GM21786 (cell line): ENCODE measurements around the gene TMEM94.
"Not testable (repeated sequence)": the region's sequence is repeated elsewhere in the genome, so short reads cannot be mapped to it uniquely, and the experiment has no call there.

Experiments used
- ATAC-seq: cut with Tn5 transposase; IDR thresholded peaks from one replicate; pipeline ENCODE4 v1.9.1; 2021; ENCODE audit not compliant: unreplicated experiment

Gene TMEM94

DNA sequence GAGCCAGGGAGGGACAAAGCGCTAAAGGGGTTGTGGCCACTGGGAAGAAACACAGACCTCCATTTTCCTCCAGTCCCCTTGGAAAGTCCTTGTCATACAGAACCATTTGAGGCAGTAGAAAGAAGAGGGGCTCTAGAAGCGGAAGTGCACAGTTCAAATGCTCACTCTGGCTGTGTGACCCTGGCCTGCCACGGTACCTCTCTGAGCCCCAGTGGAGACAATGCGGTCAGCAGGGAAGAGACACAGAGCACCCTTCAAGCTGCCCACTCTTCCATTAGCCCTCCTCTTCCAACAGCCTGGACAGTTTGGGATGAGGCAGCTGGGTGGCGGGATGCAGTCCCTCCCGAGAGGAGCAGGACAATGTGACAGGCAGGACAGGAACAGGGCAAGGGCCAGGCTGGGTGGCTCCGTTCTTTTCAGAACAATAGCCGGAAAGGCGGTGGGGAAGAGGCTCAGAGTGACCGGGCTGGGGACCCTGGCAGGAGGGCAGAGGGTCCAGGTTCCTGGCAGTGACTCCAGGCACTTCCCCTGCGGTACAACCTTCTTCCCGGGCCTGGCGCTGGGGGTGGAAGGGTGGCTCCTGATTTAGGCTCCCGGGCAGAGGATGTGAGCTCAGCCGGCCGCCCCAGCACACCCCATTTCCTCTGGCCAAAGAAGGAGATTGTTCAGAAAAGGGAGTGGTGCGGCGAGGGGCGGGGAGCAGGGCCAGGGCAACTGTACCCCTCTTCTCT, 53.3 kb downstream of the TMEM94 start:
- ATAC-seq: no peak

DNA sequence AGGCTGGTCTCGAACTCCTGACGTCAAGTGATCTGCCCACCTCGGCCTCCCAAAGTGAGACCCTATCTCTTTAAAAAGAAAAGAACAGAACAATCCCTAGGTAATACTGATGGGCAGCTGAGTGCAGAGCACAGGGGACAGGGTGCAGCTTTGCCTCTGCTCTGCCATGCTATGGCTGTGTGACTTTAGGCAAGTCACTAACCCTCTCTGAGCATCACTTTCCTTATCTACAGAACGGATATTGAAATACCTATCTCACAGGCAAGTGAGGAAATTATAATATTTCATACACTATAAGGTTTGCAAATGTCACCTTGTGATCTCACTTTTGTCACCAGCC, 54.8 kb downstream of the TMEM94 start:
- ATAC-seq: no peak

DNA sequence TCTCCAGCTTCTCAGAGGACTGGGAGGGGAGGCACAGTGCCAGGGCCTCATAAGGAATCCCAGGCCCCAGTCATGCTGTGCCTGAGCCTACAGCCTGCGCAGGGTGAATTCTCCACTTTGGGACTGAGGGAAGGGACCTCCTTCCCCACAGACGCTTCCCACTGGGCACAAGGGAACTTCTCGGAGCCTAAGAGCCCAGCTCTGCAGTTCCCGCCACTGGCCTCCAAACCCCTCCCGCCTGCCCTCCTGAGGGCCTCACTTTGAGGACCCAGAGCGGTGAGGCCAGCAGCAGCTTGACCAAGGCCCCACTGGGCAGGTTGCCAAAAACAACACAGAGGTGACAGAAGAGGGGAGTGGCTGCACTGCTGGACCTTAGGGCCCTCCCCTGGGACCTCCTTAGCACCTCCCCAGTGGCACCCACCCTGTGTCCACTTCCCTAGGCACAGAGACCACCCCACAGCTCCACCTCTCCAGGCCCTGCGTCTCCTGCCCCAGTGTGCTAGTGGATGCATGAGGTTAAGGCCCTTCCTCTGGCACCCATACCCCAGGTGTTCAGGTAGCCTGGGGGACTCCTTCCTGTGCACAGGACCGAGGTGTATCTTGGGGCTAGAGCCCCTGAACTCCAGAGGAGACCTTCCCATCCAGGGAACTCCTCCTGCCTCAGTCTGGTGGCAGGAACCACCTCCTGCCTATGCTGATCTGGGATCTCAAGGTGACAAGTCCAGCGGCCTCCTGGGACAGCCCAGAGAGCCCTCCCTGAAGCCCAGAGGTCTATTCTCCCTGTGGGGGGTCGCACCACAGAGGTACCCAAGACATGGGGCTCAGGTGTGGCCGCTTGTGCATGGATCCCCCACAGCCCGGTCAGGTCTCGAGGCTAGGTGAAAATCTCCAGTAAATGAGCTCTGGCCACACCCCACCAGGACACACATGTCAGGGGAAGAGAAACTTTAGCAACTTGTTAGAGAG, 55.5 kb downstream of the TMEM94 start:
- ATAC-seq: no peak

DNA sequence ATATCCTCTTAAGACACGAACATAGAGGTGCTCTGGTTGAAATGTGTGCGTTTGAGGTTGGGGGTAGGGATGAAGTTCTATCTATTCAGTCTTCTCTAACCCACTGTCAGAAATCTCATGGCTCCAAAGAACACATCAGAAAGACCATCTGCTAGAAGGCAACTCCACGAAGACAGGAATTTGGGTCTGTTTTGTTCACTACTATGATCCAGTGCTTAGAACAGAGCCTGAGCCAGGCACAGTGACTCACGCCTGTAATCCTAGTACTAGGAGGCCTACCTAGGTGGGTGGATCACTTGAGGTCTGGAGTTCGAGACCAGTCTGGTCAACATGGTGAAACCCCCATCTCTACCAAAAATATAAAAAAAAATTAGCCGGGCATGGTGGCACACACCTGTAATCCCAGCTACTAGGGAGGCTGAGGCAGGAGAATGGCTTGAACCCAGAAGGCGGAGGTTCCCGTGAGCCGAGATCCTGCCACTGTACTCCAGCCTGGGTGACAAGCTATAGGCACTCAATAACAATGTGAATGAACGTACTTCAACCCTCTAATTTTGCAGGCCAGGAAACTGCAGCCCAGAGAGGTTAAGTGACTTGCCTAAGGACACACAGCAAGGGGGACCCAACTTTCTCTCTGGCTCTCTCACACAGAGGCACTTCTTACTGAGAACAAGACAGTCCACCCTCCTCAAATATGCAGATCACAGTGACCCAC, 56.6 kb downstream of the TMEM94 start:
- ATAC-seq: no peak

DNA sequence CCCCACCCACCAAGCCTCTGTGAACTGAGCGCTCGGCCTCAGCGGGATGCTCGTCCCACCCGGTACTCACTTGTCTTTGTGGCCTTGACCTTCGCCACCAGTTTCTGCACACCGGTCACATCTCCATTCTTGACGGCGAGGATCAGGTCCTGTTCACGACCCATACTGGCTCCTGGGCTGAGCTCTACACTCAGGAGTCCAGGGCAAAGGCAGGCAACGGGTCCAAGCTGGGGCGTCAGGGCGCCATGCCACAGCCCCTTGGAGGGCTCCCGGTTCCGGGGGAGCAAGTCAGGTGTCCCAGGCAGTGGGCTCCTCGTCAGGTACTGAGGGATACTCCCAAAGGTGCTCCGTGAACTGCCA, 57.2 kb downstream of the TMEM94 start:
- ATAC-seq: no peak

DNA sequence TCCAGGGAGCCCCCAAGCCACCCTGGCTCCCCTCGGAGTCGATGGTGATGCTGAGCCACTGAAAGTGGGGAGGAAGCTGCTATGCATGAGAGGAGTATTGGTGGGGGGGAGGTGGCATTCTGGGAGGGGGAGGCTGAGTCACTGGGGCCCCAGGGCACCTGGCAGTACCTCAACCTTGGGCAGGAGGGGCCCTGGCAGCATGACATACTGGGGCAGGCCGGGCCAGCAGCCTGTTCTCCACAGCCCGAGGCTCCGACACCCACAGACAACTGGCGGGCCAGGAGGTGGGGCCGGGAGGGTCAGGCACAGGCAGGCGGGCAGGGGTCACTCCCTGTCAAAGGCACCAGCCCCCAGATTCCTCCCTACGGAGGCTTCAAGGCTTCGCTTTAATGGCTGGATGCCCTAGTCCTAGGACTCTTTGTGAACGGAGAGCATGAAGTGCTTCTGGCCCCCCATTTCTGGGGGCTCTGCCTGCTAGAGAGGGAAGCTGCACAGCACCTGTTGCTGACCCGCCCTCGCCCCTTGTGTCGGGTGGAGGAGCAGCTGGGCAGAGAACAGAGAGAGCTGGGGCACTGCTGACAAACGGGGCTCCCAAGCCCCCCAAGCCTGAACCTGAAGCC, 58.0 kb downstream of the TMEM94 start:
- no peak for ATAC-seq

DNA sequence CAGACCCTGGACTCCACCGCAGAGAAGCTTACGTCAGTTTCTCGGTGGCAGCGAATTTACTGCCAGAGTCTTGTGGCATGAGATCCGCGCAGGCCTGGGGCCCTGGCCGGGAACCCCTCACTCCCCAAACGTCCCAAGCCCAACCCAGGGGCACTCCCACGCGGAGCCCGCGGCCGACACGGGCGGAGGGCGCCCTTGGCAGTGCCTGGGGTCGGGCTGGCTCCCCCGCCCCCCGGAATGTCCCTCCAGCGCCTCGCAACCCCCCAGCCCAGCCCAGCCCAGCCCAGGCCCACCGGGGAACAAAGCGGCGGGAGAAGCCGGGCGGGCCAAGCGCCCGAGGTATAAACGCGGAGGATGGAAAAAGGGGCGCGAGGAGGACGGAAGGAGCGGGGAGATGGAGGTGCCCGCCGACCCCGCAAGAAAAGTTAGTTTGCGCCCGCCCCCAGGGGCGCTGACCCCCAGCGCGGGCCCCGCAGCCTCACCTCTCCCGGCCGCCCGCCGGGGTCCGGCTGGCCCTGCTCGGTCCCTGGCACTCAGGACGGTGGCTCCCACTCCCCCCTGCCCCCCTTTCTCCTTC, 58.6 kb downstream of the TMEM94 start:
- no peak for ATAC-seq

DNA sequence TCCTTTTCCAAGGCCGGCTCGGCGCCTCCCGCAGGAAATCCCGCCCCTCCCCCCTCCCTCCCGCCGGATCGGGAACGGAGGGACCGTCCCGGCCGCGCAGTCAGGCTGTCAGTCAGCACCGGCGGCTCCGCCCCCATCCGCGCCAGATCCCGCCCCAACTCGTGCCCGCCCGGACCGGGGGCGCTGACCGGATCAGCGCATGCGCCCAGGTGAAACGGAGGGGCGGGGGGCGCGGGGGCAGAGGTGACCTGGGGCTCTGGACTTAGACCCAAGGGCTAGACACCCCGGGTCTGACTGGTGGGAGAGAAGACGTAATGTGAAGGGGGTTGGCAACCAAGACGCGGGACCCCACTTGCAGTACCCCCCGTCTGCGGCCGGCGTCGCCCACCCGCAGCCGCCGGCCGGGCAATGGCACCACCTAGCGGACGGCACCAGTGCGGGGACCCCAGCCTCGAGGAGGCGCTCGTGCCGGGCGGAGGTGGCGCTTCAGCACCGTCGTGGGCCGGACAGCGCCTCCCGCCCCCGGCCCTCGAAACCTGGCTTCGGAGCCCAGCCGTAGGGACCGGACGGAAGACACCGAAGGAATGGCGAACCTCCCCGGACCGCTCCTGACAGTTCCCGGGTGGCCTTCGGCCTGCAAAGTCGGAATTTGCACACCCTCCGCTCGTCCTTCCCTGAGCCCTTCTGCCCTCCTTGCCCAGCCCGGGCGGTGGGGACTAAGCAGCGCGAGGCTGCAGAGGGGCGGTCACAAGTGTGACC, 59.2 kb downstream of the TMEM94 start, which contains the start of gene CASKIN2:
Gene CASKIN2, minus strand, starts transcription at position 42 of the 759 bp plus-strand sequence. CDS start 1,733 bp downstream, outside the sequence.
- peak; percentile 36 for ATAC-seq

DNA sequence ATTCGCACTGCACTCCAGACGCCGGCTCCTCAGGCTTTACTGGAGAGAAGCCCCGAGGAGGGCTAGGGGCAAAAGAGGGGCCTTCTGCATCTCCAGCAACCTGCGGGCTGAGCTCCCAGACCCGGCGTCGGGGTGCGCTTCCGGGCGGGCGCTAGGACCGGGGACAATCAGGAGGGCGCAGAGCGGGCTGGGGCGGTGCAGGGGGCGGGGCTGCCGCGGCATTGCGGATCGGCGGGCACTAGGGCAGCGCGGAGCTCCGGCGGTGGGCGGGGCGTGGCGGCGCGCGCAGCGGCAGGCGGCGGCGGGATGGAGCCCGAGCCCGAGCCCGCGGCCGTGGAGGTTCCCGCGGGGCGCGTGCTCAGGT, 59.8 kb downstream of the TMEM94 start, which contains the start of gene TSEN54:
Gene TSEN54, plus strand, starts transcription at position 274 of the 364 bp plus-strand sequence. Its CDS starts 33 bp downstream, at position 307.
- ATAC-seq: peak; percentile 72

DNA sequence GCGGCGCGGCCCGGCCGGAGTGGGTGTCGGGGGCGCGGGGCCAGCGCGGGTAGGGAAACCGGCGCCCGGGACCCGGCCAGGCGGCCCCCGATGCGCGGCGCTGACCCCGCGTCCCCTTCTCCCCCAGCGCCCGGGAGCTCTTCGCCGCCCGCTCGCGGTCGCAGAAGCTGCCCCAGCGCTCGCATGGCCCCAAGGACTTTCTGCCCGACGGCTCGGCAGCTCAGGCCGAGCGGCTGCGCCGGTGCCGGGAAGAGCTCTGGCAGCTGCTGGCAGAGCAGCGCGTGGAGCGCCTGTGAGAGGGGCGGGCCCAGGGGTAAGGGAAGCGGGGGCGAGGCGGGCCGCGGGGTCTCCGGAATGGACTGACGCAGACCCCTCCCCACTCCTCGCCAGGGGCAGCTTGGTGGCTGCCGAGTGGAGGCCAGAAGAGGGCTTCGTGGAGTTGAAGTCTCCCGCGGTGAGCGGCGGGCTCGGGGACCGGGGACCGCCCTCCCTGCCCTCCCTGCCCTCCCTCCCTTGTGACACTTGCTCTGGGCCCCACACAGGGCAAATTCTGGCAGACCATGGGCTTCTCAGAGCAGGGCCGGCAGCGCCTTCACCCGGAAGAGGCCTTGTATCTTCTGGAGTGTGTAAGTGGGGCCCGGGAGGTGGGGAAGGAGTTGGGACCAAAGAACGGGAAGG, 60.3 kb downstream of the TMEM94 start:
- peak; percentile 15 for ATAC-seq

DNA sequence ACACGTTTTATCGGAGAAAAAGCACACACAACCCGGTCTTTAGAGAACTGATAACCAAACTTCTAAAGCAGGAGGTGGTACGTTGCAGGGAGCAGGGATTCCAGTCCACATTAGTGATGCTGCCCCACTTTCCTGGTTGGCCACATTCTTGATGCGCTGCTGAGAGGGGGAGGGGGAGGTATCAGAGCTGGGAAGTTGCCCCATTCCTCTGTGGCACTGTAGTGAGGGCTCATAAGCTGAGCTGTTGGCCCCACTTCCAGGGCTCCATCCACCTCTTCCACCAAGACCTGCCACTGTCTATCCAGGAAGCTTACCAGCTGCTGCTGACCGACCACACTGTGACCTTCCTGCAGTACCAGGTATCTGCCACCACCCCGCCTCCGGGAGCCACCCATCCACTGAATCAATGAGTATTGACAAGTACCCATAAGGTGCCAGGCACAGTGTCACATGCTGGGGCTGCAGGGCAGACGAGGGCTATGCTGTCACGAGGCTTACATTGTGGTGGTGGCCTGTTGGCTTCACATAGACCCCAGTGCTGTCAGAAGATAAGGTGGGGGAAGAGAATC, 60.9 kb downstream of the TMEM94 start:
- ATAC-seq: no peak

DNA sequence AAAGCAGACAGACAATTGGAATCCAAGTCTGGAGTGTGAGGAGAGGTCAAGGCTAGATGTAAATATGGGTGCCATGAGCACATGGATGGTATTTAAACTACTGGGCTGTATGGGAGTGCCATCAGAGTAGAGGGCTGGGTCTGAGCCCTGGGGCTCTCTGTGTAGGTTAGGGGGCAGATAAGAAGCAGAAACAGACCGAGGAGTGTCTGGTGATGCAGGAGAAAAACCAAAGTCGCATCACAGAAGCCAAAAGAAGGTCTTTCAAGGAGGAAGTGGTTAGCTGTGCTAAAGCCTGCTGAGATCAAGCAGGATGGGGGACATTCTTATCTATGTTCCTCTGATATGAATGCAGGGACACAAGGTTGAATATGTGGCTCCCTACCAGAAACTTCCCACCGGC, 61.8 kb downstream of the TMEM94 start:
- no peak for ATAC-seq

DNA sequence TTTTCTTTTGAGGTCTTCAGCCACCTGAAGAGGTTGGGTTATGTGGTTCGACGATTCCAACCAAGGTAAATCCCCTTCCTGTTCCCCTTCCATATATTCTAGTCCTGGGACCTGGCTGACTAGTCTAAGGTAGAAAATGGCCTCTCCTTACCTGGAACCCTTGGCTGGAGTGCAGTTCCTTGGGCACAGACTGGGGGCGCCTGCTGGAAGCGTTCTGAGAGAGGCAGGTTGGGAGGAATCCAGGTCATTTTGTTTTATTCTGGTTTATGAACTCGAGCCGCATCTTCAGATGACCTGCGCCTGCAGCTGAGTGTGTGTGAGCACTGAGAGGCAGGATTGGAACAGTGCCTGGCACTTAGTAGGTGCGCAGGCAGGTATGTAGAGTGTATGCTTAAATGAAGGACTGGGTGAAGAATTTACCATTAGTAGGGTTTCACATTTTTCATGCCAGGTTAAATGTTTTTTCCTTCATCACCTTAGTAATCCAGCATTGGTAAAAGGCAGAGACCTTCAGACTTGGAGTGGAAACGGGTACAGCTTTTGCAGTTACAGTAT, 62.6 kb downstream of the TMEM94 start:
- no peak for ATAC-seq

DNA sequence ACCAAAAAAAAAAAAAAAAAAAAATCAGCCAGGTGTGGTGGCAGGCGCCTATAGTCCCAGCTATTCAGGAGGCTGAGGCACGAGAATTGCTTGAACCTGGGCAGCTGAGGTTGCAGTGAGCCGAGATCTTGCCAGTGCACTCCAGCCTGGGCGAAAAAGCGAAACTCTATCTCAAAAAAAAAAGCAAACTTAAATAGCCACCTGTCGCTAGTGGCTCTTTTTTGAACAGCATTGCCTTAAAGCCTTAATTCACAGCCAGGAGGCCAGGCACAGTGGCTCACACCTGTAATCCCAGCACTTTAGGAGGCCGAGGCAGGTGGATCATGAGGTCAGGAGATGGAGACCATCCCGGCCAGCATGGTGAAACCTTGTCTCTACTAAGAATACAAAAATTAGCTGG, 64.0 kb downstream of the TMEM94 start:
- ATAC-seq: not testable (repeated sequence)

DNA sequence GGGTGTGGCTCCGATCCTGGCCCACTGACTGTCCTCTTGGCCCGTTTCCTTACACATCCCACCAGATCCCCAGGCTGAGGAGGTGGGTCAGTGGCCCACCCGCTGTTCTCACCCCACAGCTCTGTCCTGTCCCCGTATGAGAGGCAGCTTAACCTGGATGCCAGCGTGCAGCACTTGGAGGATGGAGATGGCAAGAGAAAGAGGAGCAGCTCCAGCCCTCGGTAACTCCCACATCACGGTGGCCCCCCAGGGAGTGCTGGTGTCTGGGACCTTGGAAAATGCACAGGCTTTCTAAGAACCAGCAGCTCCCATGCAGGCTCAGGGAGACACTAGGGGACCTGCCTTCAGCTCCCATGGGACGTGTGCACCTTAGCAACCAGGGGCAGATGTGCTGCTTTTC, 64.9 kb downstream of the TMEM94 start:
- no peak for ATAC-seq

DNA sequence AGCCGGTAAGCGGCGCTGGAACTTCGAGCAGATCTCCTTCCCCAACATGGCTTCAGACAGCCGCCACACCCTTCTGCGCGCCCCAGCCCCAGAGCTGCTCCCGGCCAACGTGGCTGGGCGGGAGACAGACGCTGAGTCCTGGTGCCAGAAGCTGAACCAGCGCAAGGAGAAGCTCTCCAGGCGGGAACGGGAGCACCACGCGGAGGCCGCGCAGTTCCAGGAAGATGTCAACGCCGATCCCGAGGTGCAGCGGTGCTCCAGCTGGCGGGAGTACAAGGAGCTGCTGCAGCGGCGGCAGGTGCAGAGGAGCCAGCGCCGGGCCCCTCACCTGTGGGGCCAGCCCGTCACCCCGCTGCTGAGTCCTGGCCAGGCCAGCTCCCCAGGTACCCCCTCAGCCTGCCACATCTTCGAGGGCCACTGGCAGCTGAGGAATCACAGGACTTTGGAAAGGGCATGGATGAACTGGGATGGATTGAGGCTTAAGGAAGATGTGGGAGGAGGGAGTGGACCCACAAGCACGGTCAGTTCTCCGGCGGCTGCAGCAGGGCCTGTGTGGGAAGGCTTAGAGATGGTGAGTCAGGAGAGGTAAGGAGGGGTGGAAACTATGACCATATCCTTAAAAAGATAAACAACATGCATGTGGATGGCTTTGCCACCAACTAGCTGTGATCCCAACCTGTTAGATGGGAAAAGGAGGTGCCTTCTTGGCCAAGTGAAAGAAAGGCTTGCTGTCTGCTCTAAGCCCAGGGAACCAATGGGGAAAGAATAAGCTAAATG, 65.7 kb downstream of the TMEM94 start:
- no peak for ATAC-seq

DNA sequence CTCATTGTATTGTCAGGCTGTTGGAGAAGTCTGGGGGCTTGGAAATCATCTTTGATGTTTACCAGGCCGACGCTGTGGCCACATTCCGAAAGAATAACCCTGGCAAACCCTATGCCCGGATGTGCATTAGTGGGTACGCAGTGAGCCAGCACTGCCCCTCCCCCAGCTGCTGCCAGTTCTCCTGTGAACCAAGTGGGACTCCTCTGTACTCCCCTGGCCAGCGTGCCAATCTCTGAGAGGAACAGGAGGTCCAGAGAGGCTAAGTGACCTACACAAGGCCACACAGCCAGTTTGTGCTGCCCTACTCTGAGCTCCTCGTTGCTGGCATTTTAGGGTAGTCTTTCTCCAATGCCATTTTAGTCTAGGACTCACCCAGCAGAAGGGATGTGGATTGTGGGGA, 67.2 kb downstream of the TMEM94 start:
- ATAC-seq: no peak
